Stomach (tissue), 4 donors: Measurements from ENCODE around the gene AMDHD2.

Experiments used
- EP300 ChIP-seq: sonication (generic); formaldehyde crosslinking; IDR thresholded peaks from one replicate; pipeline ENCODE4 v1.6.1; 2017; ENCODE audit warnings: antibody characterized with exemption
- POLR2A ChIP-seq, 4 donors: fragments of 450-650 bp; IDR thresholded peaks; one replicate each; pipeline ENCODE4 v1.6.1; 2016; ENCODE audit warnings: antibody characterized with exemption in 4 of 4, control low read depth in 2 of 4, mild to moderate bottlenecking in 1 of 4, moderate library complexity in 1 of 4
- POLR2AphosphoS5 ChIP-seq, 3 donors: sonication (generic); formaldehyde crosslinking; IDR thresholded peaks; one replicate each; pipeline ENCODE4 v1.6.1; 2016; ENCODE audit warnings: antibody characterized with exemption in 3 of 3
- TF ChIP-seq, protein P1 (sequence below), 7 experiments: fragments of 450-650 bp in 4 of 7; fragments of 200-600 bp in 3 of 7; sonication (generic) in 3 of 7; IDR thresholded peaks; one replicate each; pipeline ENCODE4 v1.5.1; 2016 to 2019; ENCODE audit warnings: antibody characterized with exemption in 7 of 7, control low read depth in 2 of 7, mild to moderate bottlenecking in 1 of 7

DNA sequence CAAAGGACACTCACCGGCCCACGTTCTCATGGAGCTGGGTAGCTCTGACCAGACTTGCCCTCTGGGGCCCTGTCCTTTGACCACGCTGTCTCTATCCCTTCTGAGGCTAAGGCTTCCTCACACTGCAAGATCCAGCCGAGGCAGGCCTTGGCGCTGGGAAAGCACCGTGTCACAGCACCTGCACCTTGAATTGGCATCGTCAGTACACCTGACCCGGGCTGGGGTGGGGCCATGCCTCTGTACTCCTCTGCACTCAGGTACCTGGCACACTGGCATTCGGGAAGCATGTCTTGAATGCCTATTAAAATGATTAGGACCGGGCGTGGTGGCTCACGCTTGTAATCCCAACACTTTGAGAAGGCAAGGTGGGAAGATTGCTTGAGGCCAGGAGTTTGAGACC lies 39.2 kb upstream of the AMDHD2 start:
- TF ChIP-seq POLR2A (IDR thresholded peaks at IDR 0.05) (no peak), EP300 (no peak), POLR2AphosphoS5 (IDR thresholded peaks at IDR 0.05) (peak in 2 of 3 donors; percentile 7 to 9)
- TF ChIP-seq, protein P1, sequence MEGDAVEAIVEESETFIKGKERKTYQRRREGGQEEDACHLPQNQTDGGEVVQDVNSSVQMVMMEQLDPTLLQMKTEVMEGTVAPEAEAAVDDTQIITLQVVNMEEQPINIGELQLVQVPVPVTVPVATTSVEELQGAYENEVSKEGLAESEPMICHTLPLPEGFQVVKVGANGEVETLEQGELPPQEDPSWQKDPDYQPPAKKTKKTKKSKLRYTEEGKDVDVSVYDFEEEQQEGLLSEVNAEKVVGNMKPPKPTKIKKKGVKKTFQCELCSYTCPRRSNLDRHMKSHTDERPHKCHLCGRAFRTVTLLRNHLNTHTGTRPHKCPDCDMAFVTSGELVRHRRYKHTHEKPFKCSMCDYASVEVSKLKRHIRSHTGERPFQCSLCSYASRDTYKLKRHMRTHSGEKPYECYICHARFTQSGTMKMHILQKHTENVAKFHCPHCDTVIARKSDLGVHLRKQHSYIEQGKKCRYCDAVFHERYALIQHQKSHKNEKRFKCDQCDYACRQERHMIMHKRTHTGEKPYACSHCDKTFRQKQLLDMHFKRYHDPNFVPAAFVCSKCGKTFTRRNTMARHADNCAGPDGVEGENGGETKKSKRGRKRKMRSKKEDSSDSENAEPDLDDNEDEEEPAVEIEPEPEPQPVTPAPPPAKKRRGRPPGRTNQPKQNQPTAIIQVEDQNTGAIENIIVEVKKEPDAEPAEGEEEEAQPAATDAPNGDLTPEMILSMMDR (IDR thresholded peaks at IDR 0.05) = no peak
